ENCODE data around the gene MACROD2. TPM values are rescaled to one million over a fixed set of nuclear protein-coding genes. Genes with fewer than 3 reads are reported as not detected.

The MACROD2 gene
- total RNA-seq, 1 experiment from 2014 or later, result 3.7 TPM

GRCh38 chr20:15119852-15120487 is 1124.7 kb downstream of the MACROD2 start:
- Histone ChIP-seq H3K27me3 (ENCODE audit: insufficient read depth, low read length) (no peaks in the 10 kb centered on the region), H3K4me1 (ENCODE audit: control insufficient read depth in 1 of 2, insufficient read depth in 2 of 2, low read length in 2 of 2) (no peaks in the 10 kb centered on the region), H3K4me2 (ENCODE audit: low read length) (no peak overlapping the region), H3K9me3 (ENCODE audit: control insufficient read depth in 1 of 2, insufficient read depth in 1 of 2, low read depth in 1 of 2, low read length in 2 of 2) (no peaks in the 10 kb centered on the region; a peak in 1 of 4 replicates), H2AFZ (ENCODE audit: low read depth, low read length, poor library complexity, severe bottlenecking) (no peak overlapping the region), H3K4me3 (replicated peaks in 1 of 2; ENCODE audit: low read depth in 1 of 2, low read length in 2 of 2) (no peak overlapping the region), H3K79me2 (ENCODE audit: insufficient read depth, low read length) (no peaks in the 10 kb centered on the region), H3K36me3 (ENCODE audit: control insufficient read depth in 1 of 2, insufficient read depth in 2 of 2, low read length in 2 of 2) (no peaks in the 10 kb centered on the region), H4K20me1 (ENCODE audit: insufficient read depth) (no peaks in the 10 kb centered on the region), H3K9ac (ENCODE audit: low read length) (no peak overlapping the region), H3K9me2 (ENCODE audit: insufficient read depth) (no peaks in the 10 kb centered on the region), H3K27ac (ENCODE audit: low read depth, low read length) (no peak overlapping the region)
- ChIA-PET RAD21 (ENCODE audit: low non-redundant PET in 1 of 2, low total read pairs in 2 of 2, uncharacterized antibody in 2 of 2, unreplicated experiment in 2 of 2) (no interaction called here), CTCF (no interaction called here), POLR2A (no interaction called here)
- no TSS peak for BruUV-seq (replicated peaks)
- intact Hi-C loops (cut with micrococcal nuclease), result no loop called here
- ATAC-seq (no peak), DNase-seq (ENCODE audit: low read depth, low spot score) (no peak)
- TF ChIP-seq MAX (IDR thresholded peaks at IDR 0.05) (no peak), CBX3 (IDR thresholded peaks at IDR 0.05; ENCODE audit: low read depth) (no peak), EZH2phosphoT487 (IDR thresholded peaks at IDR 0.05; ENCODE audit: borderline replicate concordance) (no peak), JUND (IDR thresholded peaks at IDR 0.05) (no peak), FOSL1 (IDR thresholded peaks at IDR 0.05; ENCODE audit: low read depth) (no peak), EZH2 (IDR thresholded peaks at IDR 0.05) (no peak)

- H3K9me2 ChIP-seq (ENCODE audit: insufficient read depth), result no peaks in the 10 kb centered on the region
- no peak overlapping the region for H3K4me3 ChIP-seq (replicated peaks in 1 of 2; ENCODE audit: low read depth in 1 of 2, low read length in 2 of 2)
- no peaks in the 10 kb centered on the region for H3K4me1 ChIP-seq (ENCODE audit: control insufficient read depth in 1 of 2, insufficient read depth in 2 of 2, low read length in 2 of 2)
- H3K9me3 ChIP-seq (ENCODE audit: control insufficient read depth in 1 of 2, insufficient read depth in 1 of 2, low read depth in 1 of 2, low read length in 2 of 2), result no peaks in the 10 kb centered on the region; a peak in 1 of 4 replicates
- H2AFZ ChIP-seq (ENCODE audit: low read depth, low read length, poor library complexity, severe bottlenecking), result no peak overlapping the region
- intact Hi-C loops (cut with micrococcal nuclease), result no loop called here
- no peak overlapping the region for H3K4me2 ChIP-seq (ENCODE audit: low read length)
- ATAC-seq (no peak), DNase-seq (ENCODE audit: low read depth, low spot score) (no peak)
- no peak overlapping the region for H3K9ac ChIP-seq (ENCODE audit: low read length)
- RAD21 ChIA-PET (ENCODE audit: low non-redundant PET in 1 of 2, low total read pairs in 2 of 2, uncharacterized antibody in 2 of 2, unreplicated experiment in 2 of 2), result no interaction called here
- H3K36me3 ChIP-seq (ENCODE audit: control insufficient read depth in 1 of 2, insufficient read depth in 2 of 2, low read length in 2 of 2), result no peaks in the 10 kb centered on the region; a peak in 1 of 4 replicates
- H3K27me3 ChIP-seq (ENCODE audit: insufficient read depth, low read length), result no peaks in the 10 kb centered on the region
- BruUV-seq (replicated peaks), result no TSS peak
- POLR2A ChIA-PET, result no interaction called here
- no peaks in the 10 kb centered on the region for H3K79me2 ChIP-seq (ENCODE audit: insufficient read depth, low read length)
- no peak for TF ChIP-seq POLR2A (IDR thresholded peaks at IDR 0.05; ENCODE audit: borderline replicate concordance, extremely low read depth, insufficient read depth, insufficient read length)
- TF ChIP-seq CBX3 (IDR thresholded peaks at IDR 0.05; ENCODE audit: low read depth), result no peak
- TF ChIP-seq SRF (IDR thresholded peaks at IDR 0.05; ENCODE audit: low read depth), result no peak
- CTCF ChIA-PET, result no interaction called here
- no peaks in the 10 kb centered on the region for H4K20me1 ChIP-seq (ENCODE audit: insufficient read depth)
- H3K27ac ChIP-seq (ENCODE audit: low read depth, low read length), result no peak overlapping the region
Observed at GRCh38 chr20:15122613-15123012, 1127.3 kb downstream of the MACROD2 start.

All from HCT116 (cell line).